Kidney epithelial cell (primary cell): ENCODE measurements around the gene ADD1. TPM values are rescaled to one million over a fixed set of nuclear protein-coding genes. Genes with fewer than 3 reads are reported as not detected.

Experiments
- DNase-seq: peaks from one replicate; pipeline ENCODE4 v3.0.0-alpha.2; 2010; ENCODE audit warnings: low read depth
- H3K27me3 ChIP-seq: 2 replicates; pipeline ENCODE4 v1.6.0; 2011; ENCODE audit warnings: low read length; ENCODE audit not compliant: control insufficient read depth, insufficient read depth
- H3K36me3 ChIP-seq: 2 replicates; pipeline ENCODE4 v1.5.1; 2011; ENCODE audit warnings: low read length; ENCODE audit not compliant: control insufficient read depth, insufficient read depth
- H3K4me3 ChIP-seq: 2 replicates; pipeline ENCODE4 v1.5.1; 2011; ENCODE audit warnings: low read depth, mild to moderate bottlenecking, control low read depth, low read length
- CTCF ChIP-seq: IDR thresholded peaks from 2 replicates; pipeline ENCODE4 v1.5.1; 2011; ENCODE audit warnings: mild to moderate bottlenecking, moderate library complexity, low read length, control low read depth, inconsistent platforms; ENCODE audit not compliant: insufficient read depth, poor library complexity, severe bottlenecking
- total RNA-seq: library from RNA; depleted of rRNA; stranded (reverse); fragments of >200 nt; gene quantifications from 2 replicates; pipeline ENCODE4 v1.2.3, GENCODE V29; 2015

Gene ADD1
- total RNA-seq, 1 donor from 2014 or later, result 132 TPM

DNA sequence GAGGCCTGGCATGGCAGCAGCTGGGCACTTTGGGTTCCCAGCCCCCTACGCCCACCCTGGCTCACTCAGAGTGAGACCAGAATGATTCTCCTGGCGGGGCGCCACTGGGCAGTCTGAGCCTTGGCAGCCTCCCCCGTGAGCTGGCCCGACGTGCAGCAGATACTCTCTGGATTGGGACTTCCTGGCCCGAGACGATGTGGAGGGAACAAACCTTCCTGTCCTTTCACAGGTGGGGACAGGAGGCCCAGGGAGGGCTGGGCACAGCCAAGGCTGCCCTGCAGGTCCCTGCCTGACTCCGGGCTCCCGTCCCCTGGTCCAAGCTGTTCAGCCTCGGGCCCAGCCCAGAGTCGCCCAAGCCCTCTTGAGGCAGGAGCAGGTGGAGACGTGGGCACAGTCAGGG, 17.9 kb upstream of the ADD1 start:
- peaks cover 1% of the 10 kb centered on the region for H3K36me3 ChIP-seq
- no peak overlapping the region for H3K4me3 ChIP-seq
- TF ChIP-seq CTCF, result no peak
- no peak for DNase-seq
- H3K27me3 ChIP-seq, result no peaks in the 10 kb centered on the region

DNA sequence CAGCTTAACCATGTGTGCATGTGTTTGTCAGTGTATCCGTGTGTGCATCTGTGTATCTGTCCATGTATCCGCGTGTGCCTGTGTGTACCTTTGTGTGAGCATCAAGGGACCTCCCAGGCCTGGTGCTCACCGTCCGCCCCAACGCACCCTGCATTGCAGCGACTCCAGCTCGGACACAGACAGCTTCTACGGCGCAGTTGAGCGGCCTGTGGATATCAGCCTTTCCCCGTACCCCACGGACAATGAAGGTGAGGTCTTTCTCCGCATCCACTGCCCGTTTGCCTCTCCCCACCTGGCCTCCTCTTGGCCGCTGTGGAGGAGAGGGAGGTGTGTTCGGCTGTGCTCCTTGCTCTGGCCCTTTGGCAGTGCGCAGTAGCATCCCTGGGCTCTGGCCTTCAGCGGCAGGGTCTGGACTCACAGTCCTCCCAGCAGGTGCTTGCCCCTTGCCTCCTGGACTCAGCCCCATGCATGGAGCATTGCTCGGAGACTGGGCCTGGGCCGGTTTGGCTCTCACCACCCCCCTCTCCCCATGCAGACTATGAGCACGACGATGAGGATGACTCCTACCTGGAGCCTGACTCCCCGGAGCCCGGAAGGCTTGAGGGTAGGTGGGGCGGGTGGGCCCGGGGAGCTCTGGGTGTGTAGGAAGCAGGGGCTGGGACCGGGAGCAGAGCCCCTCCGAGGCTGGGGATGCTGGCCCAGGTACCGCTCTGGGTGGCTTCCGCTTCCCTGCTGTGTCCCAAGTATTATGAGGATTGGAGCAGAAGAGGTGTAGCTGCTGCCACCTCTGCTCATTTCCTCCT, 16.4 kb upstream of the ADD1 start:
- no peaks in the 10 kb centered on the region for H3K27me3 ChIP-seq
- no peak for DNase-seq
- no peak for TF ChIP-seq CTCF
- H3K36me3 ChIP-seq, result peaks cover 3% of the 10 kb centered on the region
- no peak overlapping the region for H3K4me3 ChIP-seq

- DNase-seq, result no peak
- H3K4me3 ChIP-seq, result no peak overlapping the region
- no peak for TF ChIP-seq CTCF
- H3K36me3 ChIP-seq, result peaks cover 3% of the 10 kb centered on the region
- no peaks in the 10 kb centered on the region for H3K27me3 ChIP-seq
Measured at GRCh38 chr4:2827874-2828751, 15.5 kb upstream of the ADD1 start.

- Histone ChIP-seq H3K4me3 (no peak overlapping the region), H3K36me3 (peaks cover 3% of the 10 kb centered on the region), H3K27me3 (no peaks in the 10 kb centered on the region)
- TF ChIP-seq CTCF, result no peak
- no peak for DNase-seq
Measured at GRCh38 chr4:2828758-2829181, 14.9 kb upstream of the ADD1 start.

- peaks cover 5% of the 10 kb centered on the region for H3K36me3 ChIP-seq
- DNase-seq, result no peak
- no peak overlapping the region for H3K4me3 ChIP-seq
- H3K27me3 ChIP-seq, result no peaks in the 10 kb centered on the region
- TF ChIP-seq CTCF, result no peak
Measured at GRCh38 chr4:2829321-2829932, 14.2 kb upstream of the ADD1 start.
